ENCODE data around the gene PARP3.
A peak's percentile ranks its signal among the peaks of the same experiment; 100 is the strongest.

The PARP3 gene

DNA sequence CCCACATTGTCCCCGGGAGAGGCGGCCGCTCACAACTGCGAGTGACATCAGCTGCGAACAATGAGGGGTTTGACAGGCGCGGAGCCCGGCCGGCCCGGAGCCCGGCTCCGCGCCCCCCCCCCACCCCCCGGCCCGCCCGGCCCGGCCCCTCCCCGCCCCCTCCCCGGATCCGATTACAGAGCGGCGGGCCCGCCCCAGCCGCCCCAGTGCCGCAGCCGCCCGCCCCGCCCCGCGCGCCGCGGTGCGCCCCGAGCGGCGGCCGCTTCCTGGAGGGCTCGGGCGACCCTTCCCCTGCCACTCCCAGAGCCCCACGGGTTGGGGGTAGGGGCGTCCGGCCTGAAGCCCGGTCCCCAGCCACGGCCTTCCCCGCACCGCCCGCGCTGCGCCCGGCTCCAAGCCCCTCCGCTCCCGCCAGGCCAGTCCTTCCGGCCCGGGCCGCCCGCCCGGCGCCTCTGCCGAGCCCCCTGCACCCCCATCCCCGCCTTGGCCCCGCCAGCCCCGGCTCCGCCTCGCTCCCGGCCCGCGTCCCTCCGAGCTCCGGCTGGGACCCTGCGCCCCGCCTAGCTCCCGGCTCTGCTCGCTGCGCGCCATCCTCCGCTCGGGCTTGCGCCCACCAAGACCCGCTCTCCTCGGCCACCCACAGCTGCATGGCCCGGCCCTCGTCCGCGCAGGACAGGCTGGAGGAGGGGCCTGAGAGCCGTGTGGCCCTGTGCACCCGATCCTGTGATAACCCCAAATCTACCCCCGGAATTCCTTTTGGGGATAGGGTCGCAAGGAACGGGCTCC lies 25.4 kb downstream of the PARP3 start, which contains the start of gene PCBP4:
Gene PCBP4 (minus strand): TSS at position 71 of the 786 bp plus-strand sequence. CDS start 6,214 bp downstream, outside the sequence.
- peak; percentile 82 for DNase-seq

DNA sequence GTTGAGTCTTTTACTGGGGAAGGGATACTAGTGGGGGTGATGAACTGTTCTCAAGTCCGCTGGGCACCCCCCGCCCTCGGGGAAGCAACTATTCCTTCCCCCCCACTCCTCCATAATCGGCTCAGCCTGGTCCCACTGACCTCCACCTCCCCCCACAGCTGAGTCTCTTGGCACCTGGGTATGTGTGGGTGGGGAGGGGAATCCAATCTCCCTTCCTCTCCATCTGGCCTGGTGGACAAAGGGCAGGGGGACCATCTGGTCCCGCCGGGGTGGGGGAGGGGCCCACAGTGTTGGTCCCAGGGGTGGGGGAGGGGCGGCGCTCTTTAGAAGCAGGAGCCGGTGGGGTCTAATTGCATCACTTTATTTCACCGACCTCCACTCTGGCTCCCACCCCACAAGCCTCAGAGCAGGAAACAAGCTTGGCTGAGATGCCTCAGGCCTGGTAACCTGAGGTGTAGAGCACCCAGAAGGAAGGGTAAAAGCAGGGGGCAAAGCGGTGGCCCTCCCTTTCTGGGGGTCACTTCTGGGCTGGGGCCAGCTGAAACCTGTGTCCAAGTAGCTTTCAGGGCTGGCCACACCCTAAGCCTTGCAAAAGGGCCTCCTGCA lies 26.1 kb downstream of the PARP3 start:
- DNase-seq: no peak

GRCh38 chr3:51968883-51969678 lies 26.9 kb downstream of the PARP3 start:
- DNase-seq: no peak

DNA sequence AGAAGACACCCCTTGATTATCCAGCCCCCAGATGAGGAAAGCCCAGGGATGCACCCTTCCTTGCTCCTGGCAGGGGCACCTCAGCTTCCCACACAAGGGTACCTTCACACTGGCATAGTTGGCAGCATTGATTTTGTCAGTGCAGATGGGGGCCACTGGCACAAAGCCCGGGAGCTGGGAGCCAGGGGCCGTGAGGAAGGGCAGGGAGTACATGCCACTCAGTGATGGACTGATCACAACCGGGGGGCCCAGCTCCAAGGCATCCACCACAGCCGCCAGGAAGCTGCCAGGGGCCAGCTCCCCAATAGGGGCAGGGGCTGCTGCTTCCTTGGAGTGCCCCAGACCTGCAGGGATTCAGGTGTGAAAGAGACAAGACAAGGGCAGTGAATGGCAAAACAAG lies 27.7 kb downstream of the PARP3 start:
- no peak for DNase-seq

DNA sequence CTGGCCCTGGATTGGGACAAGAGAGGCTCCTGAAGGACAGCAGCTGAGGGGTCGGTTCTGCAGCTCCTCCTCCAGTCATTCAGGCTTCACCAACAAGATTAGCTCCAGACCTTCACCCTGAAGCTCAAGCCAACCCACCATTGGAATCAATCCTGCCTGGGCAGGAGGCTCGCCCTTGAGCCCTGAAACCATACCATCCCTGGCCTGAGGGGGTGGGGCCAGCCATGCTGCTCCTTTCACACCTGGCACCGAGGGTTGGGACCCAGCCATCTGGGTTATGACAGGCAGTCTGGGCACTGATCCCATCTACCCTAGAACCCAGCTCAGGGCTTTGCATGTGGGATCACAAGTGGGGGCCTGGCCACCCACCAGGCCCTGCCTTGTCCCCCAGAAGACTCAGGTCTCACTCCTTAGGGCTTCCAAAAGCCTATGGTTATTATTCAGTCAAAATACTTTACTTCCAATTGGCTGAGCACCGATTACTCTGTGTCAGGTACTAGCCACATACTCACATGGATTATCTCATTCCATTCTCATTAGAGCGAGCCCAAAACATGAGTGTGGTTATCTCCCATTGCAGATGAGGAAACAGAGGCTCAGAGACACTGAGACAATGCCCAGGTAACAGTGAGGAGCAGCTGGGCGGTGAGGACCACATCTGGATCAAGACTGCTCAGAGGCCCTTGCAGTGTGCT lies 28.6 kb downstream of the PARP3 start:
- no peak for DNase-seq

DNA sequence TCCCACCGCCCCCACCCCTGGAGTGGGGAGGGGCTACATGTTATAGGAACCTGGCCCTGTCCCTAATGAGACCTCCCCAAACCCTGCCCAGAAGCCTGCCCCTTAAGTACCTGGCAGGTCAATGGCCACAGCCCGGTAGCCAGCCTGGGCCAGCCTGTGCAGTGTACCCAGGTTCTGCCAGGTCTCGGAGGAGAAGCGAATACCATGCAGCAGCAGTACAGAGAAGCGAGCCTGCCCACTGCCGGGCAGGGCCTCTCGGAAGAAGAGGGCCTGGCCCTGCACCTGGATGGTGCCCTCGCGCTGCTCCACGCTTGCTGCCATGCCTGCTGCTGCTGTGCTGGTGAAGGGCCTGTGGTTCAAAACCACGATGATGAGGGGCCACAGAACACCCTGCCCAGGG lies 29.2 kb downstream of the PARP3 start:
- no peak for DNase-seq

DNA sequence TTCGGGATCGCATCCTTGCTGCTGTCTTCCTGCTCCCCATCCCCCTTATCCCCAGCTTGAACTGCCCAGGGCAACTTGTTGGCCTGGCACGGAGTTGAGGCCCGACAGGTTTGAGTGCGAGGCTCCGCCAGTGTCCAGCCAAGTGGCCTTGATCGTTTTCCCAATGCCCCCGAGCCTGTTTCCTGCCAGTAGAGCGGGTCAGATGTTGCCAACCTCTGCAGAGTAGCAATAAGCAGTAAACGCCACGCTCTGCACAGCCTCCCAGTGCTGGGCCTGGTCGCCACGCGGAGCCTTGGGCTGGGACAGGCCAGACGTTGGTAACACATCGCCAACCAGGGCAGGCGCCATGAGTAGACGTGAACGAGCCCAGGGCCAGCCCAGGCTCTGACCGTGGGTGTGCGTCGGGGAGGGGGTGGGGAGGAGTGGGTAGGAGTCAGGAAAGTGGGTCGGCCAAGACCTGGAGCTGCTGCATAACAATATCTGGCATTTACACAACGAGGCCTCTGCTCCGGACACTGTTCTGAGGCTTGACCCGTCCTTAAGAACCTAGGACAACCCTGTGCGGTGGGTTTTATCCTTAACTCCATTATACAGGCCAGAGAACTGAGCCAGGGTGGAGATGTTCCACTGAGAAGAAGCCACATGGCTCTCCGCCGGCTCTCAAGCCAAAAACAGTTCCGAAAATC lies 32.3 kb downstream of the PARP3 start:
- DNase-seq: no peak

DNA sequence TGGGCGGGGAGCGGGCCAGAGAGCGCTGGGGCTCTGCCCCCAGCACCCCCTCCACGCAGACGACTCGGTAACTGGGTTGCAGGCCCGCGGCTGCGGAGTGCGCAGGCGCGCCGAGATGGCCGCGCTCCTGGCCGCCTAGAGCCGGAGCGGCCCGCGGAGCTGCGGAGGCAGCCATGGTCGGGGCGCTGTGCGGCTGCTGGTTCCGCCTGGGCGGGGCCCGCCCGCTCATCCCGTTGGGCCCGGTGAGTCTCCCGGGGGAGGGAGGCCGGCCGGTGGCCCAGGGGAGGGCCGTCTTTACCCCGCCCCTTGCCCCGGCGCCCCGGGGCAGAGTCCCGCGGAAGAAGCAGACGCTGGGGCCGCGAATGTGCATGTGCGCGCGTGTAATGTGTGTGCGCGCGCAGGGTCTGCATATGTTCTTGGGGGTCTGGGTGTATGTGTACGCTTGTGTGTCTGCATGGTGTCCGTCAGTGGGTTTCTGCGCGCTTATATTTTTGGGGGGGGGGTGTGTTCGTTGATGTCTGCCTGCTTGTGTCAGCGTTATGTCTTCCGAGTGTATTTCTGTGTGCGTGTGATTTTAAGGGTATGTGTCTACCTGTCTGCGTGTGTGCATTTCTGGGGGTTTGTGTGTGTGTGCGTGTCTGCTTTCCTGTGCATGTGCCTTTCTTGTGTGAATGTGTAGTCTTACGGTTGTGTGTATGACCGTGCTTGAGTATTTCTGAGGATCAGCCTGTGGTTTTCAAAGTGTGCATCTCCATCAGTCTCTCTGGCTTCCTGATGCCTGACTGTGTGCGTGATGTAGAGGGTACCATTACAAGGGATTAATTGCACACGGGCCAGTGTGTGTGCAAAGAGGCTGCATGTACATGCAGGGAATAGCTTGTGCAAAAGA lies 33.0 kb downstream of the PARP3 start, which contains the start of gene ABHD14A:
Gene ABHD14A (plus strand): TSS at position 102 of the 889 bp plus-strand sequence. CDS start 72 bp downstream, at position 174.
- peak; percentile 81 for DNase-seq

DNA sequence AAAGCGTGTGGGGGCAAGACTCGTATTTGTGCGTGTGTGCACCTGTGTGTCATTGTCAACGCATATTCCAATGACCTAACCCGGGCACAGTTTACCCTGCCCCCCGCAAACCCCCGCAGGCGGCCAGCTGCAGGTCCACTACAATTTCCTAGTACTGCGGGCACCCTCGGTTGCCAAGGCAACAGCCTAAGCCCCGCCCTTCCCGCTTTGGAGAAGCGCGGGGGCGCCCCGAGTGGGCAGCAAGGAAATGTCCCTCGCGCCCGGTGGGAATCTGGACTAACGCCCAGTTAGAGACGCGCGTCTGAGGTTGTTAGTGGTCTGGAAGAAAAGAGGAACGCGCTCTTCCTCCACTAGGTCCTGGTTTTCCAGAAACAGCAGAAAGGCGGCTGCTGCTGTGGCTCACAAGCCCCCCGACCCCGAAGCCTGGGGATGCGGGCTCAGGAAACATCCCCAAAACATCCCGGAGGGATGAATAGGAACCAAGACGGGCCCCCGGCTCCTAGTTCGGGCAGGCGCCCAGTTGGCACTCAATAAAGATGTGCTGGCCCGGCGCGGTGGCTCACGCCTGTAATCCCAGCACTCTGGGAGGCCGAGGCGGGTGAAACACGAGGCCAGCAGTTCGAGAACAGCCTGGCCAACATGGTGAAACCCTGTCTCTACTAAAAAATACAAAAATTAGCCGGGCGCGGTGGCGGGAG lies 33.8 kb downstream of the PARP3 start:
- DNase-seq: peak; percentile 78

DNA sequence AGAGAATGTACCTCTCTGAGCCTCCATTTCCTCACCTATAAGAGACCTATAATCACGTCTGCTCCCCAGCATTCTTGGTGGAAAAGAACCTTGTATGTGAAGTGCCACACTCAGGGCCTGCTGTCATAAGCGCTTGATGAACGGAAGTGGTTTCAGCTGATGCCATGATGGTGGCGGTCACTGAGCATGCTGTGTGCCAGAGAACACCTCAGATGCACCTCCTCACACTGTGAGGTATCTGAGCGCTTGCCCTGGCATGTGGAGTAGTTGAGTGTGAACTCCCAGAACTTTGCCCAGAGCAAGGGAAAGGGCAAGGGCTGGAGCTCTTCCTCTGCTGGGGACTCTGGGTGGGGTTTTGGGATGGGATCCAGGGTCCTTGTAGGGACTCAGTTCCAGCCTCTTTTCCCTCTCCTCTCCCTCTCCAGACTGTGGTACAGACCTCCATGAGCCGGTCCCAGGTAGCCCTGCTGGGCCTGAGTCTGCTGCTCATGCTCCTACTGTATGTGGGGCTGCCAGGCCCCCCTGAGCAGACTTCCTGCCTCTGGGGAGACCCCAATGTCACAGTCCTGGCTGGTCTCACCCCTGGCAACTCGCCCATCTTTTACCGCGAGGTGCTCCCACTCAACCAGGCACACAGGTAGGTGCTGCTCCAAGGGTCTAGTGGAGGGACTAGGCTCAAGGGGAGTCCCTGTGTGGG lies 35.4 kb downstream of the PARP3 start:
- no peak for DNase-seq

- no peak for DNase-seq
Measured at GRCh38 chr3:51978143-51978502, 36.0 kb downstream of the PARP3 start.

GRCh38 chr3:51980253-51980652 lies 38.1 kb downstream of the PARP3 start:
- DNase-seq: no peak

GRCh38 chr3:51982352-51982837 lies 40.2 kb downstream of the PARP3 start:
- no peak for DNase-seq

DNA sequence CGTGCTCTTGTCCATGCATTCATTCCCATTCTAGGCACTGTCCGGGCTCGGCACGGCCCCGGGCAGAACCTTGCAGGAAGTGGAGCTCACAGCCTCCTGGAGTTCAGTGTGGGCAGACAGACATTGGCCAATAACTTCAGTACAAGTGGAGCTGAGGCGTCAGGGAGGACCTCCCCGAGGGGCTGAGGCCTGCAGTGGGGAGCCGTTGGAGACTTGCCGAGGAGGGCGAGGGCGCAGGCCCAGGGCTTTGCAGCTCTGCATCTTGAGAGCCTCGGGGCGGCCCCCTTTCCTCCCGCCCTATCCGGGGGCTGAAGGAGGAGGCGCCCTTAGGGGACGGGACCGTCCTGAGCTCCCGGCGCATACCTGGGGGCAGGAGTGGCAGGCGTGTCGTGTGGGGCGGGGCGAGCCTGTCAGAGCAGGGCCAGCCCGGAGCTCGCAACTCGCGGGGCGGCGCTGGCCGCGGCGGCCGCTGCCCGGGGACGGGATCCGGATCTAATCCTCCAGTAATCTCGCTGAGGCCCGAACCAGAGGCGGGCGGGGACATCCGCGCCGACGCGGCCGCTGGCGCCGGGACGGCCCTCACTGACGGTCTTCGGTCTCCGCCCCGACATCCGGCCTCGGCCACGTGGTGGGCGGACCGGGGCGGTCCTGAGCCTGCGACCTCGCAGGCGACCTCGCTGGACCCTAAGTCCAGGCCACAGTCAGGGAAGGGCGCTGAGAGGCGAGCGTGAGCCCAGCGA lies 40.8 kb downstream of the PARP3 start, which contains the start of gene ACY1:
Gene ACY1 (plus strand): TSS at position 698 of the 740 bp plus-strand sequence. CDS start 530 bp downstream, outside the sequence.
- DNase-seq: peak; percentile 89

- DNase-seq: no peak
Measured at GRCh38 chr3:51983578-51984268, 41.6 kb downstream of the PARP3 start.

- no peak for DNase-seq
Measured at GRCh38 chr3:51984269-51984647, 42.1 kb downstream of the PARP3 start.

- DNase-seq: no peak
Measured at GRCh38 chr3:51985063-51985462, 42.9 kb downstream of the PARP3 start.
